Articular chondrocyte of knee joint (primary cell): ENCODE data around the gene MEP1A. TPM values are rescaled to one million over a fixed set of nuclear protein-coding genes. Genes with fewer than 3 reads are reported as not detected.

Source experiments
- total RNA-seq: library from RNA; depleted of rRNA; stranded (reverse); fragments of >200 nt; gene quantifications from 2 replicates; pipeline ENCODE4 v1.2.3, GENCODE V29; 2012

Gene MEP1A
- not detected in 2 replicates for total RNA-seq

GRCh38 chr6:46793138-46793537 is at the start of gene MEP1A:
MEP1A (plus strand) TSS chr6:46793389; CDS start chr6:46793399, 10 bp downstream.

GRCh38 chr6:46746696-46747095 is 46.5 kb upstream of the MEP1A start, which contains the start of gene ANKRD66:
ANKRD66 (plus strand) TSS chr6:46746933; CDS start chr6:46751949, 5,016 bp downstream.

Other genes starting within 250 kb of the MEP1A start
- gene CYP39A1, start 140.6 kb upstream of the MEP1A start, total RNA-seq, result 3.0 and 8.4 TPM in 2 replicates
- gene SLC25A27, start 140.4 kb upstream of the MEP1A start, total RNA-seq, result 15.4 and 18.9 TPM in 2 replicates
- gene TDRD6, start 105.5 kb upstream of the MEP1A start, total RNA-seq, result 0.52 and 1.1 TPM in 2 replicates
- gene PLA2G7, start 58.0 kb upstream of the MEP1A start, total RNA-seq, result not detected in 2 replicates
- gene ANKRD66, start 46.5 kb upstream of the MEP1A start, total RNA-seq, result not detected in 2 replicates
- not detected in 2 replicates for gene ADGRF5, start 128.5 kb downstream of the MEP1A start, total RNA-seq
- not detected in 2 replicates for gene ADGRF1, start 248.9 kb downstream of the MEP1A start, total RNA-seq